K562 (cell line): Measurements from ENCODE around the gene ETV3L. TPM values are rescaled to one million over a fixed set of nuclear protein-coding genes. Genes with fewer than 3 reads are reported as not detected.

Experiments used
- BRD4 ChIP-seq: fragments of 200-600 bp; sonication (generic); IDR thresholded peaks from 2 replicates; pipeline ENCODE4 v1.6.1; 2017; ENCODE audit warnings: inconsistent platforms
- CCNT2 ChIP-seq: IDR thresholded peaks from 2 replicates; pipeline ENCODE4 v1.6.1; 2011; ENCODE audit warnings: borderline replicate concordance, low read depth, mild to moderate bottlenecking, moderate library complexity, mixed read lengths, low read length; ENCODE audit not compliant: insufficient read length; ENCODE audit errors: extremely low read depth
- CEBPG ChIP-seq, 3 experiments: fragments of 200-800 bp in 1 of 3; sonication (Bioruptor generic) in 1 of 3; sonication (generic) in 1 of 3; formaldehyde crosslinking in 1 of 3; IDR thresholded peaks in 2 of 3; conservative IDR thresholded peaks in 1 of 3; 2 replicates each; pipeline versions ENCODE4 v1.6.1 to v1.8.0; 2016 to 2022; ENCODE audit warnings: missing compliant biosample characterization in 2 of 3, missing genetic modification characterization in 2 of 3, mild to moderate bottlenecking in 1 of 3, missing genetic modification reagents in 1 of 3
- FOXP4 ChIP-seq: sonication (generic); formaldehyde crosslinking; IDR thresholded peaks from 2 replicates; pipeline ENCODE4 v1.8.0; 2022; ENCODE audit warnings: mild to moderate bottlenecking, missing genetic modification reagents, borderline replicate concordance
- KDM2B ChIP-seq: fragments of 250-450 bp; sonication (Bioruptor Pico); IDR thresholded peaks from 2 replicates; pipeline ENCODE4 v1.8.0; 2021; ENCODE audit warnings: mild to moderate bottlenecking, moderate library complexity
- MXD1 ChIP-seq: fragments of 250-450 bp; sonication (Bioruptor Pico); IDR thresholded peaks from 2 replicates; pipeline ENCODE4 v1.8.0; 2021; ENCODE audit warnings: borderline replicate concordance, mild to moderate bottlenecking, moderate library complexity; ENCODE audit not compliant: poor library complexity, severe bottlenecking
- NR4A1 ChIP-seq, 2 experiments: fragments of 250-450 bp in 1 of 2; fragments of 450-650 bp in 1 of 2; sonication (Bioruptor Pico) in 1 of 2; IDR thresholded peaks; 2 replicates each; pipeline versions ENCODE4 v1.4.0 to v1.6.1; 2016 to 2020; ENCODE audit warnings: mild to moderate bottlenecking in 2 of 2, missing compliant biosample characterization in 1 of 2, missing genetic modification characterization in 1 of 2, moderate library complexity in 1 of 2
- POLR2A ChIP-seq: fragments of 450-650 bp; conservative IDR thresholded peaks from 2 replicates; pipeline ENCODE4 v1.6.1; 2016
- RBM17 ChIP-seq: fragments of 200-400 bp; formaldehyde crosslinking; IDR thresholded peaks from 2 replicates; pipeline ENCODE4 v1.6.1; 2017; ENCODE audit warnings: low read depth, mild to moderate bottlenecking, low read length, borderline replicate concordance
- RERE ChIP-seq: sonication (generic); formaldehyde crosslinking; IDR thresholded peaks from 2 replicates; pipeline ENCODE4 v1.8.0; 2023; ENCODE audit warnings: missing genetic modification reagents, mild to moderate bottlenecking, borderline replicate concordance
- SIX5 ChIP-seq, 2 experiments: IDR thresholded peaks; 2 replicates each; pipeline ENCODE4 v1.6.1; 2011; ENCODE audit warnings: low read length in 2 of 2, borderline replicate concordance in 1 of 2, low read depth in 1 of 2, mild to moderate bottlenecking in 1 of 2, moderate library complexity in 1 of 2; ENCODE audit not compliant: insufficient read depth in 1 of 2
- STAT5B ChIP-seq: fragments of 250-450 bp; sonication (Bioruptor Pico); IDR thresholded peaks from 2 replicates; pipeline ENCODE4 v1.8.0; 2021; ENCODE audit warnings: mild to moderate bottlenecking, inconsistent platforms
- TAF15 ChIP-seq: fragments of 200-400 bp; formaldehyde crosslinking; IDR thresholded peaks from 2 replicates; pipeline ENCODE4 v1.6.1; 2017; ENCODE audit warnings: mild to moderate bottlenecking, low read depth, low read length, moderate library complexity
- TFAP4 ChIP-seq: sonication (generic); formaldehyde crosslinking; IDR thresholded peaks from 2 replicates; pipeline ENCODE4 v1.8.0; 2022; ENCODE audit warnings: missing genetic modification reagents, mild to moderate bottlenecking, moderate library complexity, borderline replicate concordance
- ZNF134 ChIP-seq: fragments of 250-450 bp; sonication (Bioruptor Pico); conservative IDR thresholded peaks from 2 replicates; pipeline ENCODE4 v1.4.0; 2020
- ZNF444 ChIP-seq: fragments of 250-450 bp; sonication (Bioruptor Pico); IDR thresholded peaks from 2 replicates; pipeline ENCODE4 v1.4.0; 2020; ENCODE audit warnings: mild to moderate bottlenecking, moderate library complexity
- polyA plus RNA-seq, 8 experiments: library from polyadenylated mRNA; depleted of rRNA in 4 of 8; stranded (reverse) in 5 of 8; unstranded in 3 of 8; fragments of >200 nt; fragmentation: Nextera tagmentation in 2 of 8; fragmentation: Illumina TruSeq in 1 of 8; extraction: Ambion mirVana in 2 of 8; extraction: Trizol in 1 of 8; gene quantifications; 2 replicates each; pipeline versions ENCODE4 v1.2.1 to v1.2.3, GENCODE V29; 2011 to 2014; ENCODE audit warnings: inconsistent platforms in 1 of 8, missing spikeins in 1 of 8
- total RNA-seq, 7 experiments: library from RNA; depleted of rRNA in 6 of 7; stranded (reverse); fragments of >200 nt in 6 of 7; fragmentation: Illumina TruSeq in 2 of 7; extraction: Trizol in 2 of 7; gene quantifications; 2 replicates each; pipeline versions ENCODE4 v1.2.1 to v1.2.3, GENCODE V29; 2011 to 2021; ENCODE audit warnings: low replicate concordance in 1 of 7

ETV3L gene
- total and polyA plus RNA-seq, 9 of the 15 experiments (the other 6 are each of a cell fraction or from before 2014, with no cell fraction given) = not detected

GRCh38 chr1:157138220-157139051 is 38.8 kb upstream of the ETV3L start, which contains the start of gene ETV3 (continued):
- TF ChIP-seq TFAP4 (CRISPR knock-in tag) (peak; percentile 71; the same call in 1 of the 2 replicates), KDM2B (CRISPR knock-in tag) (peak; percentile 8; the same call in 1 of the 2 replicates), MXD1 (CRISPR knock-in tag) (no peak), FOXP4 (CRISPR knock-in tag) (no peak), ZNF444 (CRISPR knock-in tag) (no peak), CCNT2 (peak; percentile 94), ZNF134 (CRISPR knock-in tag) (no peak), SIX5 (IDR thresholded peaks at IDR 0.05; ENCODE audit: borderline replicate concordance in 1 of 2, insufficient read depth in 1 of 2, low read depth in 1 of 2, low read length in 2 of 2) (no peak), POLR2A (peak; percentile 86), RERE (CRISPR knock-in tag) (no peak), NR4A1 (CRISPR knock-in tag; IDR thresholded peaks at IDR 0.05) (no peak), NR4A1 (tag; IDR thresholded peaks at IDR 0.05) (0 out of 2 replicates have a peak, but pooled peaks have one; percentile 45), TAF15 (no peak), STAT5B (CRISPR knock-in tag) (no peak), CEBPG (CRISPR knock-in tag; IDR thresholded peaks at IDR 0.05) (no peak), CEBPG (tag; conservative IDR thresholded peaks at IDR 0.05 in 1 of 2, IDR thresholded peaks at IDR 0.05 in 1 of 2) (no peak), RBM17 (no peak), BRD4 (peak; percentile 70)
